HG03354 (cell line): Measurements from ENCODE around the gene CHI3L2.

Source experiments
- ATAC-seq: cut with Tn5 transposase; IDR thresholded peaks from one replicate; pipeline ENCODE4 v1.9.1; 2021; ENCODE audit warnings: mild to moderate bottlenecking; ENCODE audit not compliant: unreplicated experiment, poor library complexity, severe bottlenecking

The CHI3L2 gene

GRCh38 chr1:111241797-111242196 is 14.3 kb downstream of the CHI3L2 start:
- ATAC-seq = no peak

- ATAC-seq = no peak
Observed at GRCh38 chr1:111242805-111243523, 15.5 kb downstream of the CHI3L2 start.

DNA sequence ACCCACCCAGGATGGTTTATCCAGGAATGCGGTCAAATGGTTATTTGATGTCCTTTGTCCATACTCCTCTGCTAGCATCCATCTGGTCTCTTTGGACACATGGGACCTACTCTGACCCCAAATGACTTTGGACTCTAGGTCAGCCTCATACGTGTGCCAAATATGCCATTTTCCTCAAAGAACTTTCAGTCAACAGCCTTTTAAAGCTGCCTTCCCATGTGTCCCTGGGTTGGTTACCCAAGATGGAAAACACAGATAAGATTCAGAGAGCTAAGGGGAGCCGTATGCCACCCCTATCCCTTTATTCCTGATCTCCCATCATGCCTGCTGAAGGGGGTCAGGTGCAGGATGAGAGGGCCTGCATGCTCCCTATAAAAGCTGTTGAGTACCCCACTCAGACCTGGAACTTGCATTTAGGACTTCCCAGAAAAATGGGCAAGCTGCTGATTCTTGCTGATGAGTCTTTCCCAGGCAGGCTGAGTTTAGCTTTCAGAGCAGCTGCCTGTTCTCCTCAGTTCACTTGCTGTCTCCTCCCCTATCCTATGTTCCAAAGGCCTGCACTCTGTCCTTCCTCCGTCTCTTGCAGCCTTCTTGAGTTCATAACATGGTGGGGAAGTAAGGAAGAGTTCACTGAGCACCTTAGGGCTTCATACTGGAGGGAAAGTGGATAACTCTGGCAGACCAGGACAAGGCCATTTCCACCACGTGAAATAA is 19.8 kb downstream of the CHI3L2 start:
- no peak for ATAC-seq

DNA sequence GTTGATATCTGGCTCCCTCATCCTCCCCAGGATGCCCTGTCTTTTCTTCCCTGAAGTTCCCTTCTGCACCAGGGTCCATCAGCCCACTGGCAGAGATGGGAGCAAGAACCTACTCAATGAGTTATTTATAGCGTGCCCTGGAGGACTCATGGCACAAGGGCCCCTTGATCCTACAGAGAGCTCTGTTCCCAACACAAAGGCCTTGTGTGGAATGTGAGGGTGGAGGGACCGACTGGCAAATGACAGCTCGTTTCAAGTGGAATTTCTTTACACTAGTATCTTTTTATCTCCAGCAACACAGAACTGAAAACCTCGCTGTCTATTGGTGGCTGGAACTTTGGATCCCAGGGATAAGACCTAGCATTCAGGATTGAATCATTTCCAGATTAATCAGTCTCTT is 22.4 kb downstream of the CHI3L2 start:
- no peak for ATAC-seq

- ATAC-seq = no peak
Observed at GRCh38 chr1:111251570-111251969, 24.1 kb downstream of the CHI3L2 start.

DNA sequence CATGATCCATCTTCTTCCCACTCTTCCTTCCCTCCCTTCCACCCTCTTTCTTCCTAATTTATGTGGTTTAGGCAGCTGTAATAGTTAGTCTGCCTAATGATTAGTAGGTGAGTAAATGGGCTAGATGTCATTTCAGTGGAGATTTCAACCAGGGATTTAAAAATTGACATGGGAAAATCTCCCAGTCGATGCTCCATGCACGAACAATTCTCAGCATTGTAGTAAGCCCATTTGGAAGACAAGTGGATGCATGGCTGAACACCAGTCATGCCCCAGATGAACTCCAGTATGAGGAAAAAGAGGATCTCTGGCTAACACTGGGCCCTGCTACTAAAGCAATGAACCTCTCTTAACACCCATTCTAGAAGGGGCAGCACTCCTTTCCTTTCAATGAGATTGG is 25.3 kb downstream of the CHI3L2 start:
- no peak for ATAC-seq

- no peak for ATAC-seq
Observed at GRCh38 chr1:111253876-111254275, 26.4 kb downstream of the CHI3L2 start.

DNA sequence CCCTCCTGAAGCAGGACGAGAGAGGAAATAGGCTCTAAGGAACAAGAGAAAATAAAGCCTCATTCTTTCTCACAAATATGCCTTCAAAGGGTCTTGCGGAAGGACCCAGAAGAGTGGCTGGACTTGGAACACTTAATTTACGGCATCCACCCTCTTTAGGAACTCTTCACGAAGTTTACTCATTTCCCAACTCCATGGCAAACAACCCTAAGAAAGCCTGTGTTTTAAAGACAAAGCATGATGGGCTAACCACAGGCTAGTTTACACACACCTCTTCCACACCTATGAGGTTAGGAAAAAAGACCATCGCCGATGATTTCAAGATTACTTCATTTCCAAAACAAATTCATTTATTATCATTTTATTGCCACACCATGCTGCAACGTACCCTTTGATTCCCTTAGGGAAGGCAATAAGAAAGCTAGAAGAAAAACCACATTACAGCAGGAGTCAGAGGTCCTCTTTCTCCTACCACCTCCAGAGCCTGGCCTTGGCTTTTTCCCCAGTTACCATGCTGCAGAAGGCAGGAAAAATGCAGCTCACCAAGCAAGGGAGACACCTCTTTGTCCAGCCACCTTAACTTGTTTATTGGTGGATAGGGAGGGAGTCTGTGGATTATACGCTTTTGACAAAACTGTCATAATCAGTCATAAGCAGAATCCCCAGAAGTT is 29.6 kb downstream of the CHI3L2 start:
- no peak for ATAC-seq

- no peak for ATAC-seq
Observed at GRCh38 chr1:111267801-111268508, 40.4 kb downstream of the CHI3L2 start.

DNA sequence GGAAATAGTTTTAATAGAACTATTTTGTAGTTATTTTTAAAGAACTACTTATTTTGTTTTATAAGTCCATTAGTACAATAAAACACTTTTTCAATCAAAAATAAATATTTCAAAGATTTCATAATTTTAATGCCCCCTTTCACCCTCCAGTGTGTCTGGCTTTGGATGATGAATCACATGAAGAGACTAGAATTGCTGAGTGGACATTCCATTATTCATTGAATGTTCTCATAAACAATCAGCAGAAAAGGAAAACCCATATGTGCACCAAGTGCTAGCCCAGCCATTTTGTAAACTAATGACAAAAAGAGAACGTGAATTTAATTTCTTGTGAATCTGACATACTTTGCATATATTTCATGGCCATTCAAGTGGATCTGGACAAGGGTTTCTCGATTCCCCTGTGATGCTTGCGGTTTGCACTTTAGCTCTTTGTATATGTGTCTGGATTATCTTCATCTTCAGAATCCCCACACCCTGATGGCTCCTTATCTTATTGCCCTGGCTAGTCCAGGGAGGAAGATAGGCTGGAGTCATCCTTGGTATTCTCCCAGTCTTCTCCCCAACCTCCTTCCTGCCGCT is 42.4 kb downstream of the CHI3L2 start:
- ATAC-seq = no peak

DNA sequence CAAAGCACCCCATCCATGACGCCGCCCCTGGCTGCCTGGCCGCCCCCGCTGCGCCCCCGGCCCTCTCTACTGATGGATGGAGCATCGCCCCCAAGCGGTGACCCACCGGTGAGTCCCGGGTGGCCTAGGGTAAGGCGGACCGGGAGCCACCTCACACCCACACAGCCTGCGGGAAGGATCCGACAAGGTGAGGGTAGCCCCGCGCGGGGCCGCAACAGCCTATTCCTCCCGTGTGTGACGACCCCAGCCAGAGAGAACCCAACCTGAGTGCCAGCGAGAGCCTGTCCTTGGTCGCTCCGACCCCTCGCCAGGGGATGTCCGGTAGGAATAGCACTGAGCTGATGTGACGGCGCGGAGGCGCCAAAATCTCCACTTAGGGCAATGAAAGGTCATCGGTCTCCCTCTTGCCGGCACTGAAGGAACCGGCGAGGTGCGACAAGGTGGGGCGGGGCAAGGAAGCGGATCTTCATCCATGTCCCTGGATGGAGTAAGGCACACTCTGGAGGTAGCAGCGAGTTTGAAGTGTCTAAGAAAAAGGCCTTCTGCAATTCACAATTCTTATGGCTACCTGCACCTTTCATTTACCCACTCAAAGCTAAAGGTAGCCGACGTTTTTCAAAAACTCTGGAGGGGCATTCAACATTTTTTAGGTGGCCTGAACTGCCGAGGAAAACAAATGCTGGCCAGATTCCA is 43.4 kb downstream of the CHI3L2 start:
- no peak for ATAC-seq

DNA sequence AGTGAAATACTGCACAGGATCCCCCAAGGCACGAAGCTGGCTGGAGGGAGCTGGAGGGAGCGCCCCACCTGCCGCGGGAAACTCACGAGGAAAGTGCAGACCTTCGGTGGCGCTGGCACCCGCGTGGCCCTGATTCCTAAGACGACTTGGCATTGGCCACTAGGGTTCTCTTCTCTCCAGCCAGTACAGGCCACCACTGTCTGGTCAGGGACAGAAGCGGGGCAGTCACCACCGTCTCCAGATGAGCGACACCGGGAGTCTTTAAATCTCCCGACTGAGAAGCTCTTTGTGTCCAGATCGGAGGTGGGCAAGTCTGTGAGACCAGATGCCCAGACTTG is 43.9 kb downstream of the CHI3L2 start:
- no peak for ATAC-seq

GRCh38 chr1:111272081-111272480 is 44.6 kb downstream of the CHI3L2 start:
- no peak for ATAC-seq

DNA sequence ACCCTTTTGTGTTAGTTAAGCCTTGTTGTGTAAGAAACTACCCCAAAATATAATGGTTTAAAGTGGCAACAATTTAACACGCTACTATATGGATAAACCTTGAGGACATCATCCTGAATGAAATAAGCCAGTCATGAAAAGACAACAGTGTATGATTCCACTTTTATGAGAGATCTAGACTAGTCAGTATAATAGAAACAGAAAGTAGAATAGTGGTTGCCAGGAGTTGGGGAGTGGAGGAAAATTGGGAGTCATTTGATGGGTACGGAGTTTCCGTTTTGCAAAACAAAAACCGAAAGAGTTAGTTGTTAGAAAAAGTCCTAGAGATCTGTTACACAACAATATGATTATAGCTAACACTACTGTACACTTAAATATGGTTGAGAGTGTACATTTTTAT is 47.1 kb downstream of the CHI3L2 start:
- ATAC-seq = no peak

- no peak for ATAC-seq
Observed at GRCh38 chr1:111275079-111275478, 47.6 kb downstream of the CHI3L2 start.

DNA sequence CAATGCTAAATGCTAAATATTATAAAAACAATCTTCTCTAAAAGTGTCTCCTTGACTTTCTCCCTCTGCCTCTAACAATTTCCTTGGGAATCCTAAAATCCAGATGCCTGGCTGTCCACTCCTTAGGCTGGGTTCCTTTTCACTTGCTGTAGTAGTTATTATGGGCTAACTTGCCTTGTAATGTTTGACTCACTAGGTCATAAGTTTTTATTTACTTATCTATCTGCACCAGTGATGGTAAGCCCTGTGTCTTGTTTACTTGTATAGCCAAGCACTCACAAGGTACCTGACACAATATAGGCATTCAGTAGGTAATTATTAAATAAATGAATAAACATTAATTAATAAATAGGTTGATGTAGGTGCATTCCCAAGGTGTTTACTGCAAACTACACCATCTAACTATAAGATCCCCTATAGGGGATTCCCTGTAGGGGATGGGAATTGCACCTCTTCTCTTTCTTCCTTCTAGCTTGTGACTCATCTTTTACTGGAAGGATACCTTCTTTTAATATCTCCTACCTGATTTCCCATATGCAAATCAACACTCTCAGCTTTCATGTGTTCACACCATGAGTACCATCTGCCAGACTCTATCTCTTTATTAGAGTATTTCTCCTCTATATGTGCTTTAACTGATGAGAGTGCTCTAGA is 48.4 kb downstream of the CHI3L2 start:
- ATAC-seq = no peak

DNA sequence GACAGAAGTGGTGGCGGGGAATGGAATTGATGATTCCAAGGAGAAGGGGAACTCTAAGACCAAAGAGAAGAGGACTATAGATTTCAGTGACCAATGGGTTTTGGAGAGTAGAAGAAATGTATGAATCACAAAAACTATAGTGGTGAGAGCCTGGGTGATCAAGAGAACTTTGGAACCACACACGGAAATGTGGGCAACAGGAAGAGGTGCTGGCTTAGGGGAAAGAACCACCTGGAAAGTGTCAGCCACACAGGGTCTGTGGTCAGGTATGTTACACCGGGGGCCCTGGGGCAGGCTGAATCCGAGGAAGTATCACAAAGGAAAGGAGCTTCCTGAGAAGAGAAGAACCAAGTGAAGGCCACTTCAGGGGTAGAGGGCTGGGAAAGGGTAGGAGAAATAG is 51.6 kb downstream of the CHI3L2 start:
- ATAC-seq = no peak

DNA sequence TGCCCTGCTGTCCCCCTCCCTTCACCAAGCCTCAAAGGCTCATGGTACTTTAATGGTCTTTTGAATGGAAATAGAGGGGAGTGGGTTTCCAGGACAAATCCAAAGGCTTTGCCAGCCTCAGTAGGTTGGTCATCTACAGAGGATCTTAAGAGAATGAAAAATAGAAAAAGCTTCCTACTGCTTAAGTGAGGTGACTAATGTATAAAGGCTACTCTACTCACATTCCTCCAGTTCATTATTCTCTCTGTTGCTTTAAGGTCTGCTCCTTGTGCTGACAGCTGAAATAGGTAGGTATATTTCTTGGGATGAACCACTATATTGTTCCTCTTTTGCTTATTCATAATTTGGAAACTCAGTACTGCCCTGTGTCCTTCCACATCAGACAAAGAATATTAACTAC is 52.8 kb downstream of the CHI3L2 start:
- ATAC-seq = no peak

DNA sequence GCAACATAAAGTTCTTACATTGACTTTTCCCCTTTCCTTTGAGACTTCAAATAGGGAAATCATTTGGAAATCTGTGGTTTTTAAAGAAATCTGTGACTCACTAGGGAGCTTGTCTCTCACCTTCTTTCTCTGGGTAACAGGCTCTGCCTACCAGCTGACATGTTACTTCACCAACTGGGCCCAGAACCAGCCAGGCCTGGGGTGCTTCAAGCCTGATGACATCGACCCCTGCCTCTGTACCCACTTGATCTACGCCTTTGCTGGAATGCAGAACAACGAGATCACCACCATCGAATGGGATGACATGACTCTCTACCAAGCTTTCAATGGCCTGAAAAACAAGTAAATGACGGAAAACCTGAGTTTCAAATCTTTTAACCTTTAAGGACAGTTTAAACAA is 53.9 kb downstream of the CHI3L2 start:
- ATAC-seq = no peak
